Prostate gland (tissue), 2 donors: ENCODE data around the gene RBM10. TPM values are rescaled to one million over a fixed set of nuclear protein-coding genes. Genes with fewer than 3 reads are reported as not detected.

Source experiments
- DNase-seq: peaks from one replicate; pipeline ENCODE4 v3.0.0-alpha.2; 2019; ENCODE audit warnings: low spot score
- H3K27ac ChIP-seq, 2 donors: fragments of 200-600 bp; sonication (generic); 2 replicates each; pipeline ENCODE4 v1.5.1; 2017 to 2019
- H3K27me3 ChIP-seq: fragments of 200-600 bp; sonication (generic); replicated peaks from 2 replicates; pipeline ENCODE4 v1.5.1; 2019; ENCODE audit not compliant: insufficient read depth
- H3K36me3 ChIP-seq, 2 donors: fragments of 200-600 bp; sonication (generic); 1 replicate in 1 of 2; 2 replicates in 1 of 2; pipeline versions ENCODE4 v1.5.1 to v1.8.1; 2017 to 2019
- H3K4me1 ChIP-seq: fragments of 200-600 bp; sonication (generic); replicated peaks from 2 replicates; pipeline ENCODE4 v1.5.1; 2019
- H3K4me3 ChIP-seq, 2 donors: fragments of 200-600 bp; sonication (generic); 2 replicates each; pipeline ENCODE4 v1.5.1; 2017 to 2019
- H3K9me3 ChIP-seq: fragments of 200-600 bp; sonication (generic); 2 replicates; pipeline ENCODE4 v1.5.1; 2017
- CTCF ChIP-seq, 4 experiments: fragments of 200-600 bp in 2 of 4; fragments of 450-650 bp in 2 of 4; sonication (generic) in 2 of 4; IDR thresholded peaks; 1 replicate in 3 of 4; 2 replicates in 1 of 4; pipeline ENCODE4 v1.5.1; 2016 to 2019; ENCODE audit warnings: antibody characterized with exemption in 4 of 4, mild to moderate bottlenecking in 2 of 4, moderate library complexity in 2 of 4
- POLR2A ChIP-seq: fragments of 450-650 bp; IDR thresholded peaks from one replicate; pipeline ENCODE4 v1.6.1; 2016; ENCODE audit warnings: antibody characterized with exemption, mild to moderate bottlenecking
- POLR2AphosphoS5 ChIP-seq: sonication (generic); formaldehyde crosslinking; IDR thresholded peaks from one replicate; pipeline ENCODE4 v1.6.1; 2017; ENCODE audit warnings: antibody characterized with exemption
- WGBS: methylation state at CpG from one replicate; pipeline ENCODE4 v1.1.5; 2018; 5-methylcytosine and 5-hydroxymethylcytosine counted together
- intact Hi-C: fragments of 100-400 bp; cut with DNase I; formaldehyde crosslinking; loops from one replicate; pipeline ENCODE4 v1.14.2; 2022
- total RNA-seq, 2 donors: library from RNA; depleted of rRNA; stranded (reverse); fragments of >200 nt; gene quantifications; one replicate each; pipeline ENCODE4 v1.1.0, GENCODE V29; 2016

Gene RBM10
- total RNA-seq, 2 donors from 2014 or later, result 45.0 to 49.0 TPM

GRCh38 chrX:47180346-47180745 is 35.3 kb downstream of the RBM10 start:
- Histone ChIP-seq H3K27me3 (no peaks in the 10 kb centered on the region), H3K36me3 (no peaks in the 10 kb centered on the region), H3K9me3 (no peaks in the 10 kb centered on the region), H3K4me3 (no peak overlapping the region), H3K4me1 (no peaks in the 10 kb centered on the region), H3K27ac (no peak overlapping the region)
- DNase-seq, result no peak
- 88% methylated on average over 7 of the region's 8 CpGs for WGBS
- intact Hi-C loops, result no loop called here
- TF ChIP-seq CTCF (IDR thresholded peaks at IDR 0.05) (no peak), POLR2AphosphoS5 (no peak), POLR2A (no peak)

- no peak overlapping the region for H3K4me3 ChIP-seq
- H3K36me3 ChIP-seq, result no peaks in the 10 kb centered on the region
- intact Hi-C loops, result no loop called here
- H3K9me3 ChIP-seq, result no peaks in the 10 kb centered on the region
- no peak for DNase-seq
- no peaks in the 10 kb centered on the region for H3K4me1 ChIP-seq
- H3K27ac ChIP-seq, result no peak overlapping the region
- no CpG with 5 or more reads among the region's 10 CpGs for WGBS
- TF ChIP-seq CTCF (IDR thresholded peaks at IDR 0.05) (no peak), POLR2AphosphoS5 (no peak), POLR2A (no peak)
- no peaks in the 10 kb centered on the region for H3K27me3 ChIP-seq
Measured at GRCh38 chrX:47181301-47181700, 36.3 kb downstream of the RBM10 start.

GRCh38 chrX:47182106-47182700 is 37.2 kb downstream of the RBM10 start:
- TF ChIP-seq CTCF (IDR thresholded peaks at IDR 0.05) (no peak), POLR2AphosphoS5 (no peak)
- Histone ChIP-seq H3K4me3 (no peak overlapping the region), H3K4me1 (no peaks in the 10 kb centered on the region), H3K27me3 (no peaks in the 10 kb centered on the region), H3K27ac (no peak overlapping the region), H3K36me3 (no peaks in the 10 kb centered on the region), H3K9me3 (no peaks in the 10 kb centered on the region)
- 92% methylated on average over 8 of the region's 9 CpGs for WGBS
- DNase-seq, result no peak
- intact Hi-C loops, result no loop called here

- Histone ChIP-seq H3K27ac (no peak overlapping the region), H3K9me3 (no peaks in the 10 kb centered on the region), H3K4me1 (no peaks in the 10 kb centered on the region), H3K4me3 (no peak overlapping the region), H3K36me3 (no peaks in the 10 kb centered on the region), H3K27me3 (no peaks in the 10 kb centered on the region)
- no peak for DNase-seq
- WGBS, result 79% methylated on average over 4 of the region's 4 CpGs
- intact Hi-C loops, result no loop called here
- TF ChIP-seq POLR2AphosphoS5, result no peak
- no peak for TF ChIP-seq CTCF (IDR thresholded peaks at IDR 0.05)
Measured at GRCh38 chrX:47184486-47184885, 39.5 kb downstream of the RBM10 start.

- Histone ChIP-seq H3K4me3 (no peak overlapping the region), H3K27me3 (no peaks in the 10 kb centered on the region), H3K4me1 (no peaks in the 10 kb centered on the region), H3K36me3 (no peaks in the 10 kb centered on the region), H3K27ac (no peak overlapping the region), H3K9me3 (no peaks in the 10 kb centered on the region)
- DNase-seq, result no peak
- WGBS, result 90% methylated on average over 14 of the region's 17 CpGs
- TF ChIP-seq POLR2A (no peak), POLR2AphosphoS5 (no peak), CTCF (IDR thresholded peaks at IDR 0.05) (no peak)
- intact Hi-C loops, result no loop called here
Measured at GRCh38 chrX:47185241-47185640, 40.2 kb downstream of the RBM10 start.
